ENCODE measurements around the gene PTP4A2.
A peak's percentile ranks its signal among the peaks of the same experiment; 100 is the strongest.

PTP4A2 gene

GRCh38 chr1:31888291-31888690 is 49.9 kb downstream of the PTP4A2 start:
- no peak for TF ChIP-seq POLR2A (IDR thresholded peaks at IDR 0.05; ENCODE audit: extremely low read depth, insufficient read length)
- TF ChIP-seq MAX (IDR thresholded peaks at IDR 0.05; ENCODE audit: low read depth, low read length), result no peak
- TF ChIP-seq MYC (IDR thresholded peaks at IDR 0.05; ENCODE audit: low read depth, low read length), result no peak
- no peak overlapping the region for H3K4me3 ChIP-seq (ENCODE audit: low read depth, low read length)
- no peak for DNase-seq (ENCODE audit: low read depth)

- TF ChIP-seq CTCF (IDR thresholded peaks at IDR 0.05; ENCODE audit: low read depth, low read length) (no peak), MAX (IDR thresholded peaks at IDR 0.05; ENCODE audit: low read depth, low read length) (no peak), POLR2A (IDR thresholded peaks at IDR 0.05; ENCODE audit: extremely low read depth, insufficient read length) (no peak), MYC (IDR thresholded peaks at IDR 0.05; ENCODE audit: low read depth, low read length) (no peak)
- peak; percentile 59 for DNase-seq (ENCODE audit: low read depth)
- H3K4me3 ChIP-seq (ENCODE audit: low read depth, low read length), result no peak overlapping the region
Observed at GRCh38 chr1:31886866-31887265, 51.3 kb downstream of the PTP4A2 start.

- no peak overlapping the region for H3K4me3 ChIP-seq (ENCODE audit: low read depth, low read length)
- no peak for DNase-seq (ENCODE audit: low read depth)
- TF ChIP-seq POLR2A (IDR thresholded peaks at IDR 0.05; ENCODE audit: extremely low read depth, insufficient read length), result no peak
- no peak for TF ChIP-seq CTCF (IDR thresholded peaks at IDR 0.05; ENCODE audit: low read depth, low read length)
- TF ChIP-seq MYC (IDR thresholded peaks at IDR 0.05; ENCODE audit: low read depth, low read length), result no peak
- no peak for TF ChIP-seq MAX (IDR thresholded peaks at IDR 0.05; ENCODE audit: low read depth, low read length)
Observed at GRCh38 chr1:31885851-31886250, 52.3 kb downstream of the PTP4A2 start.

- no peak for DNase-seq (ENCODE audit: low read depth)
- TF ChIP-seq POLR2A (IDR thresholded peaks at IDR 0.05; ENCODE audit: extremely low read depth, insufficient read length) (no peak), MAX (IDR thresholded peaks at IDR 0.05; ENCODE audit: low read depth, low read length) (no peak), CTCF (IDR thresholded peaks at IDR 0.05; ENCODE audit: low read depth, low read length) (no peak), MYC (IDR thresholded peaks at IDR 0.05; ENCODE audit: low read depth, low read length) (no peak)
- H3K4me3 ChIP-seq (ENCODE audit: low read depth, low read length), result no peak overlapping the region
Observed at GRCh38 chr1:31883357-31883942, 54.7 kb downstream of the PTP4A2 start.

- H3K4me3 ChIP-seq (ENCODE audit: low read depth, low read length), result no peak overlapping the region
- no peak for DNase-seq (ENCODE audit: low read depth)
- TF ChIP-seq MAX (IDR thresholded peaks at IDR 0.05; ENCODE audit: low read depth, low read length) (no peak), POLR2A (IDR thresholded peaks at IDR 0.05; ENCODE audit: extremely low read depth, insufficient read length) (no peak), MYC (IDR thresholded peaks at IDR 0.05; ENCODE audit: low read depth, low read length) (no peak), CTCF (IDR thresholded peaks at IDR 0.05; ENCODE audit: low read depth, low read length) (no peak)
Observed at GRCh38 chr1:31881688-31882000, 56.5 kb downstream of the PTP4A2 start.

- no peak overlapping the region for H3K4me3 ChIP-seq (ENCODE audit: low read depth, low read length)
- TF ChIP-seq MAX (IDR thresholded peaks at IDR 0.05; ENCODE audit: low read depth, low read length) (no peak), POLR2A (IDR thresholded peaks at IDR 0.05; ENCODE audit: extremely low read depth, insufficient read length) (no peak), CTCF (IDR thresholded peaks at IDR 0.05; ENCODE audit: low read depth, low read length) (no peak), MYC (IDR thresholded peaks at IDR 0.05; ENCODE audit: low read depth, low read length) (no peak)
- DNase-seq (ENCODE audit: low read depth), result no peak
Observed at GRCh38 chr1:31880957-31881687, 57.0 kb downstream of the PTP4A2 start.
